ENCODE data around the gene ZMYND8. TPM values are rescaled to one million over a fixed set of nuclear protein-coding genes. Genes with fewer than 3 reads are reported as not detected.

ZMYND8 gene
- total and polyA plus RNA-seq, 2 of the 4 experiments (the other 2 are of a cell fraction): 24.0 to 28.2 TPM

DNA sequence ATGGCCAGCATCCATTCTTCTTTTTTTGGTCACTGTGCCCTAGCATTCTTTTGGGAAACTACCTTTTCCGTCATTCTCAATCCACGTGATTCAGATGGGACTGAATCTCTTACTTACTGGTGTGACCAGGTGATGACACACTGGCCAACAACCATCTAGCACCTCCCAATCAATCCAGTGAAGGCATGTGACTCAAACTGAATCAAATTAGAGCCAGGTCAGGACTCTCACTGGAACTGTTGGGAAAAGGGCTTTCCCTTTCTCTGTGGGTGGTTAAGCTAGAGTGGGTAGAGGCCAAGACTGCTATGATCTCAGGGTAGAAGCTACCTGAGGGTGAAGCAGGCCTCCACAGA is 36.2 kb upstream of the ZMYND8 start:
- peak overlapping the region; percentile 97 for H2BK20ac ChIP-seq (ENCODE audit: low read depth, low read length)
- no peak overlapping the region for H3K4me3 ChIP-seq (ENCODE audit: insufficient read depth, low read depth, low read length)
- no peaks in the 10 kb centered on the region for H3K79me1 ChIP-seq (ENCODE audit: low read depth in 1 of 2, low read length in 2 of 2)
- peak overlapping the region; percentile 84 for H3K23ac ChIP-seq (ENCODE audit: low read depth, low read length)
- peak overlapping the region; percentile 34 to 97 for H4K8ac ChIP-seq (ENCODE audit: low read depth in 2 of 2, low read length in 2 of 2)
- H3K9ac ChIP-seq (ENCODE audit: low read depth, low read length): no peak overlapping the region
- POLR2A ChIA-PET (ENCODE audit: unreplicated experiment): interaction anchor here (0.5 to 0.8 kb wide), 2 partner anchors 109 to 229 kb away, joined by 3 read pairs; partner anchors contain the start of gene NCOA3
- no peaks in the 10 kb centered on the region for H4K20me1 ChIP-seq (ENCODE audit: insufficient read depth, low read length)
- no peaks in the 10 kb centered on the region for H3K9me3 ChIP-seq (ENCODE audit: control insufficient read depth, insufficient read depth, low read length)
- BruUV-seq (replicated peaks): no TSS peak
- CTCF ChIA-PET: interaction anchor here (1.0 to 1.4 kb wide), 2 partner anchors 8 to 228 kb away, joined by 3 to 4 read pairs; no protein-coding TSS in a partner anchor
- ATAC-seq (ENCODE audit: low read depth): no peak
- WGBS, 2 experiments (ENCODE audit: extremely low coverage in 2 of 2, insufficient read length in 1 of 2): no CpG with 5 or more reads among the region's 2 CpGs
- H2BK5ac ChIP-seq (ENCODE audit: low read depth, low read length, poor library complexity, severe bottlenecking): peak overlapping the region; percentile 97
- H3K18ac ChIP-seq (ENCODE audit: low read depth, low read length): peak overlapping the region; percentile 53; the same call in 1 of the 2 replicates
- H3K9me1 ChIP-seq (ENCODE audit: insufficient read depth, low read length): peaks cover 6% of the 10 kb centered on the region
- peak overlapping the region; percentile 96 for H4K5ac ChIP-seq (ENCODE audit: low read depth, low read length)
- H3K4me1 ChIP-seq (ENCODE audit: control insufficient read depth, insufficient read depth, low read length): peaks cover 7% of the 10 kb centered on the region
- peak; percentile 47 for DNase-seq
- peak overlapping the region; percentile 89 for H2AFZ ChIP-seq (replicated peaks; ENCODE audit: low read length, poor library complexity)
- H3K56ac ChIP-seq (ENCODE audit: extremely low read depth, insufficient read depth, low read length): 0 out of 2 replicates have a peak overlapping the region, but pooled peaks have one; percentile 12
- H3K27ac ChIP-seq (ENCODE audit: insufficient read depth, low read length): peak overlapping the region; percentile 87
- no peaks in the 10 kb centered on the region for H3K36me3 ChIP-seq (ENCODE audit: control insufficient read depth, insufficient read depth, low read length)
- H2AK5ac ChIP-seq (ENCODE audit: low read depth, low read length): peak overlapping the region; percentile 38
- H3K4me2 ChIP-seq (ENCODE audit: low read depth, low read length): no peak overlapping the region
- TF ChIP-seq POLR2A (IDR thresholded peaks at IDR 0.05; ENCODE audit: low read depth, low read length) (no peak), RFX5 (IDR thresholded peaks at IDR 0.05; ENCODE audit: low read depth, low read length) (no peak), CEBPB (IDR thresholded peaks at IDR 0.05; ENCODE audit: low read depth, low read length) (0 out of 2 replicates have a peak, but pooled peaks have one; percentile 0)
- no peaks in the 10 kb centered on the region for H3K27me3 ChIP-seq (ENCODE audit: control insufficient read depth, insufficient read depth, low read length)
- intact Hi-C loops (cut with micrococcal nuclease) (loop anchor here (1.0 kb wide), 1 partner anchor 229 kb away; no protein-coding TSS in a partner anchor), in situ Hi-C loops (cut with MboI; ENCODE audit: low sequenced_read_pairs) (no loop called here), dilution Hi-C loops (cut with HindIII; ENCODE audit: low sequenced_read_pairs, unreplicated experiment) (loop anchor here (25.0 kb wide), 1 partner anchor 130 kb away; no protein-coding TSS in a partner anchor)
- peak overlapping the region; percentile 96 for H2BK120ac ChIP-seq (ENCODE audit: low read depth, low read length)
- H2BK15ac ChIP-seq (ENCODE audit: low read depth, low read length): peak overlapping the region; percentile 95; the same call in 2 of the 3 replicates
- peak overlapping the region; percentile 94 for H2AK9ac ChIP-seq (replicated peaks; ENCODE audit: low read depth, low read length, poor library complexity)
- H4K91ac ChIP-seq (ENCODE audit: insufficient read depth, low read depth, low read length): peak overlapping the region; percentile 92
- H3K14ac ChIP-seq (replicated peaks; ENCODE audit: low read depth, low read length): peak overlapping the region; percentile 98
- peak overlapping the region; percentile 94 for H3K4ac ChIP-seq (ENCODE audit: low read depth, low read length)

Data from IMR-90 (cell line).